Fibroblast of the aortic adventitia (primary cell): Measurements from ENCODE around the gene RABGEF1. TPM values are rescaled to one million over a fixed set of nuclear protein-coding genes. Genes with fewer than 3 reads are reported as not detected.
"Not testable (repeated sequence)": the region's sequence is repeated elsewhere in the genome, so short reads cannot be mapped to it uniquely, and the experiment has no call there.

Source experiments
- DNase-seq: peaks from one replicate; pipeline ENCODE4 v3.0.0-alpha.2; 2010; ENCODE audit warnings: low read depth
- H3K4me3 ChIP-seq: 2 replicates; pipeline ENCODE4 v1.5.1; 2011; ENCODE audit warnings: low read depth, mild to moderate bottlenecking, control low read depth, low read length, moderate library complexity
- CTCF ChIP-seq: IDR thresholded peaks from 2 replicates; pipeline ENCODE4 v1.5.1; 2011; ENCODE audit warnings: mild to moderate bottlenecking, low read length, control low read depth, inconsistent platforms; ENCODE audit not compliant: insufficient read depth
- total RNA-seq: library from RNA; depleted of rRNA; stranded (reverse); fragments of >200 nt; gene quantifications from 2 replicates; pipeline ENCODE4 v1.2.3, GENCODE V29; 2012; ENCODE audit warnings: low replicate concordance

The RABGEF1 gene
- total RNA-seq, 1 donor = 75.6 TPM

GRCh38 chr7:66840316-66840715, 99.8 kb downstream of the RABGEF1 start:
- DNase-seq = no peak
- H3K4me3 ChIP-seq = no peak overlapping the region
- no peak for TF ChIP-seq CTCF

GRCh38 chr7:66841898-66842297, 101.4 kb downstream of the RABGEF1 start:
- DNase-seq = no peak
- no peak overlapping the region for H3K4me3 ChIP-seq
- no peak for TF ChIP-seq CTCF

- H3K4me3 ChIP-seq = peak overlapping the region; percentile 99
- DNase-seq = not testable (repeated sequence)
Measured at GRCh38 chr7:66843492-66843891, 103.0 kb downstream of the RABGEF1 start.

GRCh38 chr7:66844552-66845378, 104.2 kb downstream of the RABGEF1 start:
- H3K4me3 ChIP-seq = peak overlapping the region; percentile 99
- DNase-seq = peak; percentile 98
- peak; percentile 40 for TF ChIP-seq CTCF

- no peak for TF ChIP-seq CTCF
- H3K4me3 ChIP-seq = peak overlapping the region; percentile 83
- no peak for DNase-seq
Measured at GRCh38 chr7:66845379-66846095, 105.0 kb downstream of the RABGEF1 start.

GRCh38 chr7:66846096-66846445, 105.5 kb downstream of the RABGEF1 start:
- not testable (repeated sequence) for DNase-seq, H3K4me3 ChIP-seq

- DNase-seq = not testable (repeated sequence)
Measured at GRCh38 chr7:66847523-66847855, 107.0 kb downstream of the RABGEF1 start.

GRCh38 chr7:66847879-66848790, 107.6 kb downstream of the RABGEF1 start:
- DNase-seq = peak; percentile 69
- TF ChIP-seq CTCF = no peak
- no peak overlapping the region for H3K4me3 ChIP-seq

More at GRCh38 chr7:66847523-66847855, 107.0 kb downstream of the RABGEF1 start:
- not testable (repeated sequence) for H3K4me3 ChIP-seq
